ENCODE data around the gene MOGAT1. TPM values are rescaled to one million over a fixed set of nuclear protein-coding genes. Genes with fewer than 3 reads are reported as not detected.
A peak's percentile ranks its signal among the peaks of the same experiment; 100 is the strongest.

MOGAT1 gene
- total and polyA plus RNA-seq, 4 donors = 0.30 to 5.5 (median 5.1) TPM; not detected in 1

- Histone ChIP-seq H3K9me3 (ENCODE audit: control insufficient read depth in 4 of 4, low read length in 3 of 4) (no peaks in the 10 kb centered on the region), H3K4me3 (ENCODE audit: low read depth in 1 of 3, low read length in 3 of 3) (no peak overlapping the region), H3K4me1 (ENCODE audit: control insufficient read depth in 4 of 4, insufficient read depth in 4 of 4, low read length in 3 of 4) (peaks cover 0 to 40% (median 12%) of the 10 kb centered on the region in 4 donors), H3K36me3 (ENCODE audit: control insufficient read depth in 4 of 4, insufficient read depth in 3 of 4, low read depth in 1 of 4, low read length in 3 of 4) (no peaks in the 10 kb centered on the region), H3K27ac (ENCODE audit: low read depth in 1 of 2, low read length in 2 of 2) (peak overlapping the region; percentile 77 to 89), H3K27me3 (ENCODE audit: control insufficient read depth in 4 of 4, insufficient read depth in 4 of 4, low read length in 3 of 4) (no peaks in the 10 kb centered on the region), H3K9ac (ENCODE audit: low read depth in 1 of 2, low read length in 2 of 2) (no peak overlapping the region)
- TF ChIP-seq FOXA1 (IDR thresholded peaks at IDR 0.05) (no peak), SP1 (IDR thresholded peaks at IDR 0.05) (peak; percentile 55), FOXA2 (IDR thresholded peaks at IDR 0.05) (no peak), NR2F2 (IDR thresholded peaks at IDR 0.05) (peak; percentile 72), YY1 (IDR thresholded peaks at IDR 0.05) (peak; percentile 94), JUND (IDR thresholded peaks at IDR 0.05) (peak in 1 of 2 donors; percentile 10), RXRA (IDR thresholded peaks at IDR 0.05) (peak; percentile 74 to 75), HNF4A (conservative IDR thresholded peaks at IDR 0.05) (peak; percentile 28 to 42), TAF1 (conservative IDR thresholded peaks at IDR 0.05) (no peak), ZBTB33 (IDR thresholded peaks at IDR 0.05) (no peak)
- DNase-seq (ENCODE audit: low spot score) = no peak
- WGBS = 35% methylated on average over 9 of the region's 9 CpGs
Observed at GRCh38 chr2:222670191-222671038, 1.0 kb upstream of the MOGAT1 start.

GRCh38 chr2:222672068-222672401 is 577 bp downstream of the MOGAT1 start:
- Histone ChIP-seq H3K36me3 (ENCODE audit: control insufficient read depth in 4 of 4, insufficient read depth in 3 of 4, low read depth in 1 of 4, low read length in 3 of 4) (no peaks in the 10 kb centered on the region), H3K9me3 (ENCODE audit: control insufficient read depth in 4 of 4, low read length in 3 of 4) (no peaks in the 10 kb centered on the region), H3K4me1 (ENCODE audit: control insufficient read depth in 4 of 4, insufficient read depth in 4 of 4, low read length in 3 of 4) (peaks cover 0 to 40% (median 12%) of the 10 kb centered on the region in 4 donors), H3K4me3 (ENCODE audit: low read depth in 1 of 3, low read length in 3 of 3) (peak overlapping the region; percentile 76 to 81 (median 78)), H3K9ac (ENCODE audit: low read depth in 1 of 2, low read length in 2 of 2) (peak overlapping the region; percentile 37 to 65), H3K27ac (ENCODE audit: low read depth in 1 of 2, low read length in 2 of 2) (peak overlapping the region; percentile 77 to 89), H3K27me3 (ENCODE audit: control insufficient read depth in 4 of 4, insufficient read depth in 4 of 4, low read length in 3 of 4) (no peaks in the 10 kb centered on the region)
- no peak for TF ChIP-seq MAX (IDR thresholded peaks at IDR 0.05)
- TF ChIP-seq CTCF (IDR thresholded peaks at IDR 0.05; ENCODE audit: low read depth, low read length, missing input control) = no peak
- TF ChIP-seq HNF4A (conservative IDR thresholded peaks at IDR 0.05) = peak; percentile 40 to 57
- TF ChIP-seq HNF4G (IDR thresholded peaks at IDR 0.05) = no peak
- TF ChIP-seq FOXA1 (IDR thresholded peaks at IDR 0.05) = no peak
- TF ChIP-seq ATF3 (IDR thresholded peaks at IDR 0.05) = no peak
- no peak for TF ChIP-seq NR2F2 (IDR thresholded peaks at IDR 0.05)
- TF ChIP-seq TAF1 (conservative IDR thresholded peaks at IDR 0.05) = no peak
- TF ChIP-seq REST (IDR thresholded peaks at IDR 0.05) = no peak
- TF ChIP-seq SP1 (IDR thresholded peaks at IDR 0.05) = no peak
- TF ChIP-seq EGR1 (IDR thresholded peaks at IDR 0.05; ENCODE audit: low read depth in 2 of 2) = no peak
- peak; percentile 21 to 66 for TF ChIP-seq RXRA (IDR thresholded peaks at IDR 0.05)
- TF ChIP-seq YY1 (IDR thresholded peaks at IDR 0.05) = no peak
- no peak for TF ChIP-seq JUND (IDR thresholded peaks at IDR 0.05)
- TF ChIP-seq FOXA2 (IDR thresholded peaks at IDR 0.05) = no peak
- TF ChIP-seq RAD21 (IDR thresholded peaks at IDR 0.05) = peak in 1 of 2 donors; percentile 1
- DNase-seq (ENCODE audit: low spot score) = no peak
- 6% methylated on average over 10 of the region's 10 CpGs for WGBS

Data from liver (tissue), 9 donors.